ENCODE data around the gene DNASE1L2. TPM values are rescaled to one million over a fixed set of nuclear protein-coding genes. Genes with fewer than 3 reads are reported as not detected.

The DNASE1L2 gene
- total and polyA plus RNA-seq, 11 donors: 0.12 to 0.51 (median 0.34) TPM; not detected in 2

DNA sequence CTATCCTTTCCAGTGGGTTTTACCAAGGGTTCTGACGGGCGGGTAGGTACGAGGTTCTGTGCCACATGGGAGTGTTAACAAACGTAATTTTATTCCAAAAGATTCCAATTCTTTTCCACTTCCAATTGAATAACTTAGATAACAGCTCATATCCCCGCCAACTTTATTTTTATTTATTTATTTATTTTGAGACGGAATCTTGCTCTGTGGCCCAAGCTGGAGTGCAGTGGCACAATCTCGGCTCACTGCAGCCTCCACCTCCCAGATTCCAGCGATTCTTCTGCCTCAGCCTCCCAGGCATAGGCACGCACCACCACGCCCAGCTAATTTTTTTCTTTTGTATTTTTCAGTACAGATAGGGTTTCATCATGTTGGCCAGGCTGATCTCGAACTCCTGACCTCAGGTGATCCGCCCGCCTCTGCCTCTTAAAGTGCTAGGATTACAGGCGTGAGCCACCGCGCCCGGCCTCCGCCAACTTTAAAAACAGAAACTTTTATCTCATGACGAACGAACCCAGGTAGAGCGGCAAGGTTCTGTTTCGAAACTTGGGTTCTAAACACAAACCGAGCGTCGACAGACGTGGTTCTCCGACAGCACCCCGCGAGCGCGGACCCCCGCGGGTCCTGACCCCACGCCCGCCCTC, 14.5 kb downstream of the DNASE1L2 start:
- ATAC-seq: peak in 1 of 4 donors; percentile 0

DNA sequence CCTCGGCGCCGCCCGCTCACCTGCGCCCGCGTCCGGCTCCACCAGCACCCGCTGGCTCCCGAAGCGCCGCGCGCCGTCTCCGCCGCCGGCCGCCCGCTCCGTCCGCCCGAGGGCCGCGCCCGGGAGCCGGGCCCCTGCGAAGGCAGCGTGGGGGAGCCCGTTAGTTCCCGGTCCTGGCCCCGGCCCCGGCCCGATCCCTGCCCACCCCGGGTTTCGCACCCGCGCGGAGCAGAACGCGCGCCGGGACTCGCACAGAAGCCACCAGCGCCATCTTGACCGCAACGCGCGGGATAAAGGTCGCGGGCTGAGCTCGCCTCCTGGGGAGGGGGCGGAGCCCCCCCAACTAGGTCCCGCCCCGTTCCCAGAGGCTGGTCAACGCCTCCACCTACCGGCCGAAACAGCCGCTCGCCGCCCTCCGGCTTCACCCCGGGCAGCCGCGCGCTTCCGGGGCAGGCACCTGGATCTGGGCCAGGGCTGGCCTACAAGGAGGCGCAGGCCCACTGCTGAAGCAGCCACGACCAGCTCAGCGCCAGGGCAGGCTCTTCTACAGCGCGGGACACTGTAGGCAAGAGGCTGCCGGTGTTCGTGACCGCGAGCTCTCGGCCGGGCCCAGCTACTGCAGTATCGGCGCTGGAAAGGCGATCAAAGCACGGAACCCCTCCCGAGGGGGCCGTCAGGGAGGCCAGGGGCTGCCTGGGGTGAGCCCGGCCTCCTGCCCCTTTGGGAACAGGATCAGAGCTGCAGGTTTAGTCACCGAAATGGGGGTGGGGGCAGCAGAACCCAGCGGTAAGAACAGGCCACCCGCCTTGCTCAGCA, 15.3 kb downstream of the DNASE1L2 start, which contains the start of gene ECI1:
ECI1 (minus strand) TSS at position 292 of the 816 bp plus-strand sequence; CDS start at position 271, 21 bp downstream.
- H3K9me3 ChIP-seq: no peaks in the 10 kb centered on the region
- H3K4me1 ChIP-seq: peaks cover 2 to 24% (median 16%) of the 10 kb centered on the region in 12 donors
- DNase-seq: peak; percentile 97 to 99 (median 97)
- ATAC-seq: peak; percentile 97 to 99 (median 98)
- 1 to 11% (median 4%) methylated on average over 3 to 88 of the region's 88 CpGs for WGBS, 4 donors
- no peaks in the 10 kb centered on the region for H3K27me3 ChIP-seq
- peaks cover under 1 to 54% (median 46%) of the 10 kb centered on the region in 9 donors for H3K36me3 ChIP-seq
- TF ChIP-seq POLR2A (IDR thresholded peaks at IDR 0.05) (peak; percentile 43 to 90), CTCF (IDR thresholded peaks at IDR 0.05) (peak; percentile 60 to 96 (median 78))
- peak within 1 kb of the TSS; percentile 88 to 97 (median 92) for H3K27ac ChIP-seq
- H3K4me3 ChIP-seq: peak within 1 kb of the TSS; percentile 63 to 99 (median 80)
- intact Hi-C loops (cut with DNase I): loop anchor here in 3 of 10 donors (1.0 to 10.0 kb wide), 5 partner anchors 17 to 97 kb away; partner anchors contain the start of genes TRAF7 (in 3 of the 3), MLST8 (in 1 of the 3) and RNPS1 (in 1 of the 3)

More for the DNA sequence above, 14.5 kb downstream of the DNASE1L2 start:
- 3 to 6% (median 4%) methylated on average over 24 to 35 of the region's 35 CpGs for WGBS, 4 donors
- Histone ChIP-seq H3K27me3 (no peaks in the 10 kb centered on the region), H3K9me3 (no peaks in the 10 kb centered on the region), H3K4me3 (peak overlapping the region; percentile 63 to 99 (median 80)), H3K27ac (peak overlapping the region; percentile 88 to 97 (median 92)), H3K36me3 (peaks cover 2 to 54% (median 46%) of the 10 kb centered on the region in 9 donors), H3K4me1 (peaks cover 2 to 24% (median 16%) of the 10 kb centered on the region in 12 donors)
- DNase-seq: no peak
- no peak for TF ChIP-seq CTCF (IDR thresholded peaks at IDR 0.05)
- no peak for TF ChIP-seq POLR2A (IDR thresholded peaks at IDR 0.05)
- intact Hi-C loops (cut with DNase I): loop anchor here in 3 of 10 donors (1.0 to 10.0 kb wide), 5 partner anchors 18 to 96 kb away; partner anchors contain the start of genes TRAF7 (in 3 of the 3), MLST8 (in 1 of the 3) and RNPS1 (in 1 of the 3)

DNA sequence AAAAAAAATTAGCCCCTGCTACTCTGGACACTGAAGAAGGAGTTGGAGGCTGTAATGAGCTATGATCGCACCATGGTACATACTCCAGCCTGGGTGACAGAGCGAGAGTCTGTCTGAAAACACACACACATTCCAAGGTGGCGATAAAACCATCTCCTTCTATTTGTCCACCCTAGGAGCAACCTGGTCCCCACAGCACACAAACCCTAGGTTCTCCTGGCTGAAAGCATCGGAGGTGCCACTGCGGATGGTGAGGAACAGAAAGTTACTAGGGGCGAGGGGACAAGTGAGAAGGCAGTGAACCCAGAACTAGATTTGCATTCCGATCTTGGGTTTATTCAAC, 16.5 kb downstream of the DNASE1L2 start:
- peak in 1 of 5 donors; percentile 10 for DNase-seq
- peak overlapping the region in 2 of 12 donors; percentile 89 to 92 for H3K27ac ChIP-seq

More for the DNA sequence above, 16.5 kb downstream of the DNASE1L2 start:
- TF ChIP-seq CTCF (IDR thresholded peaks at IDR 0.05): no peak
- no peak for TF ChIP-seq POLR2A (IDR thresholded peaks at IDR 0.05)
- no peak overlapping the region for H3K4me3 ChIP-seq
- H3K9me3 ChIP-seq: no peaks in the 10 kb centered on the region
- whole genome bisulfite sequencing, 4 donors: 93 to 97% (median 96%) methylated on average over 7 of the region's 7 CpGs
- no peak for ATAC-seq
- H3K4me1 ChIP-seq: peaks cover 2 to 24% (median 16%) of the 10 kb centered on the region in 12 donors
- intact Hi-C loops (cut with DNase I): loop anchor here in 3 of 10 donors (5.0 to 10.0 kb wide), 3 partner anchors 45 to 98 kb away; partner anchors contain the start of genes TRAF7 (in 2 of the 3) and MLST8 (in 1 of the 3)
- H3K36me3 ChIP-seq: peaks cover 8 to 63% (median 53%) of the 10 kb centered on the region in 9 donors
- H3K27me3 ChIP-seq: no peaks in the 10 kb centered on the region
